K562 (cell line): Measurements from ENCODE around the gene NEK2. TPM values are rescaled to one million over a fixed set of nuclear protein-coding genes. Genes with fewer than 3 reads are reported as not detected.

Experiments
- ATF3 ChIP-seq, 2 experiments: fragments of 450-650 bp in 1 of 2; sonication (generic) in 1 of 2; formaldehyde crosslinking in 1 of 2; IDR thresholded peaks in 1 of 2; conservative IDR thresholded peaks in 1 of 2; 2 replicates each; pipeline versions ENCODE4 v1.6.1 to v1.8.1; 2016 to 2023; ENCODE audit warnings: mild to moderate bottlenecking in 2 of 2, moderate library complexity in 2 of 2, inconsistent platforms in 1 of 2, missing genetic modification reagents in 1 of 2
- CREBBP ChIP-seq: IDR thresholded peaks from one replicate; pipeline ENCODE4 v1.6.1; 2012; ENCODE audit warnings: low read depth, mild to moderate bottlenecking, control low read depth, inconsistent platforms, low read length
- IRF9 ChIP-seq: fragments of 450-650 bp; IDR thresholded peaks from 2 replicates; pipeline ENCODE4 v1.6.1; 2016; ENCODE audit warnings: missing biosample characterization, missing genetic modification characterization
- MBD2 ChIP-seq: sonication (generic); IDR thresholded peaks from 2 replicates; pipeline ENCODE4 v1.6.1; 2016; ENCODE audit warnings: low read depth, borderline replicate concordance
- MEIS2 ChIP-seq: fragments of 450-650 bp; IDR thresholded peaks from 2 replicates; pipeline ENCODE4 v1.6.1; 2014; ENCODE audit warnings: mild to moderate bottlenecking; ENCODE audit not compliant: partially characterized antibody
- NBN ChIP-seq: fragments of 450-650 bp; IDR thresholded peaks from 2 replicates; pipeline ENCODE4 v1.6.1; 2016; ENCODE audit warnings: low read depth, mild to moderate bottlenecking
- NR2C2 ChIP-seq, 2 experiments: fragments of 200-800 bp in 1 of 2; sonication (Bioruptor generic) in 1 of 2; sonication (generic) in 1 of 2; formaldehyde crosslinking in 1 of 2; IDR thresholded peaks; 2 replicates each; pipeline versions ENCODE4 v1.6.1 to v1.8.0; 2016 to 2022; ENCODE audit warnings: mild to moderate bottlenecking in 1 of 2, missing compliant biosample characterization in 1 of 2, missing genetic modification characterization in 1 of 2, missing genetic modification reagents in 1 of 2
- SMARCA5 ChIP-seq: fragments of 450-650 bp; IDR thresholded peaks from 2 replicates; pipeline ENCODE4 v1.6.1; 2016
- TFE3 ChIP-seq: fragments of 450-650 bp; formaldehyde crosslinking; IDR thresholded peaks from 2 replicates; pipeline ENCODE4 v1.4.0; 2020; ENCODE audit warnings: mild to moderate bottlenecking, mixed read lengths
- ZNF197 ChIP-seq: fragments of 200-800 bp; sonication (Bioruptor generic); IDR thresholded peaks from 2 replicates; pipeline ENCODE4 v1.6.1; 2016; ENCODE audit warnings: low read depth, missing genetic modification characterization, missing compliant biosample characterization
- polyA plus RNA-seq, 8 experiments: library from polyadenylated mRNA; depleted of rRNA in 4 of 8; stranded (reverse) in 5 of 8; unstranded in 3 of 8; fragments of >200 nt; fragmentation: Nextera tagmentation in 2 of 8; fragmentation: Illumina TruSeq in 1 of 8; extraction: Ambion mirVana in 2 of 8; extraction: Trizol in 1 of 8; gene quantifications; 2 replicates each; pipeline versions ENCODE4 v1.2.1 to v1.2.3, GENCODE V29; 2011 to 2014; ENCODE audit warnings: inconsistent platforms in 1 of 8, missing spikeins in 1 of 8
- total RNA-seq, 7 experiments: library from RNA; depleted of rRNA in 6 of 7; stranded (reverse); fragments of >200 nt in 6 of 7; fragmentation: Illumina TruSeq in 2 of 7; extraction: Trizol in 2 of 7; gene quantifications; 2 replicates each; pipeline versions ENCODE4 v1.2.1 to v1.2.3, GENCODE V29; 2011 to 2021; ENCODE audit warnings: low replicate concordance in 1 of 7
- TF ChIP-seq, protein P1 (sequence below): fragments of 200-600 bp; sonication (generic); IDR thresholded peaks from one replicate; pipeline ENCODE4 v1.6.1; 2012; ENCODE audit warnings: mild to moderate bottlenecking, low read depth, low read length, inconsistent platforms
- TF ChIP-seq, protein P2 (sequence below): fragments of 250-450 bp; sonication (Bioruptor Pico); IDR thresholded peaks from 2 replicates; pipeline ENCODE4 v1.9.0; 2021; ENCODE audit warnings: mild to moderate bottlenecking

The NEK2 gene
- total and polyA plus RNA-seq, 9 of the 15 experiments (the other 6 are each of a cell fraction or from before 2014, with no cell fraction given): 30.0 to 74.7 (median 66.4) TPM

DNA sequence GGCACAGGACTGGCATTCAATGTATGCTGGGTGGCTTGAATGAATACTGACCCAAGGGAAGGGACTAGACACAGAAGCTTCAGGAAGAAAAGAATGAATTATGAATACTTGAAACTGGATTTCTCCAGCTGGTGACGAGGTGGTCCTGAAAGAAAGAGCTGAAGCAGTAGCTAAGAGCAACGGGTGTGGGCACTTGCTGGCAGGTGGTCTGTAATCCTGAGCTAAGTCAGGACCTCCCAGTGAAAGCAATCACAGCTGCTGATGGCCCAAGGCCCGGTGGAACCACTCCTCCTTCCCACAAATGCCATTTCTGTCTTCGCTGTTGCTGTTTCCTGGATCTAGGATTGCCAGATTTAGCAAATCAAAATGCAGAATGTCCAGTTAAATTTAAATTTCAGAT lies 47.0 kb downstream of the NEK2 start (continued):
- TF ChIP-seq, protein P1, sequence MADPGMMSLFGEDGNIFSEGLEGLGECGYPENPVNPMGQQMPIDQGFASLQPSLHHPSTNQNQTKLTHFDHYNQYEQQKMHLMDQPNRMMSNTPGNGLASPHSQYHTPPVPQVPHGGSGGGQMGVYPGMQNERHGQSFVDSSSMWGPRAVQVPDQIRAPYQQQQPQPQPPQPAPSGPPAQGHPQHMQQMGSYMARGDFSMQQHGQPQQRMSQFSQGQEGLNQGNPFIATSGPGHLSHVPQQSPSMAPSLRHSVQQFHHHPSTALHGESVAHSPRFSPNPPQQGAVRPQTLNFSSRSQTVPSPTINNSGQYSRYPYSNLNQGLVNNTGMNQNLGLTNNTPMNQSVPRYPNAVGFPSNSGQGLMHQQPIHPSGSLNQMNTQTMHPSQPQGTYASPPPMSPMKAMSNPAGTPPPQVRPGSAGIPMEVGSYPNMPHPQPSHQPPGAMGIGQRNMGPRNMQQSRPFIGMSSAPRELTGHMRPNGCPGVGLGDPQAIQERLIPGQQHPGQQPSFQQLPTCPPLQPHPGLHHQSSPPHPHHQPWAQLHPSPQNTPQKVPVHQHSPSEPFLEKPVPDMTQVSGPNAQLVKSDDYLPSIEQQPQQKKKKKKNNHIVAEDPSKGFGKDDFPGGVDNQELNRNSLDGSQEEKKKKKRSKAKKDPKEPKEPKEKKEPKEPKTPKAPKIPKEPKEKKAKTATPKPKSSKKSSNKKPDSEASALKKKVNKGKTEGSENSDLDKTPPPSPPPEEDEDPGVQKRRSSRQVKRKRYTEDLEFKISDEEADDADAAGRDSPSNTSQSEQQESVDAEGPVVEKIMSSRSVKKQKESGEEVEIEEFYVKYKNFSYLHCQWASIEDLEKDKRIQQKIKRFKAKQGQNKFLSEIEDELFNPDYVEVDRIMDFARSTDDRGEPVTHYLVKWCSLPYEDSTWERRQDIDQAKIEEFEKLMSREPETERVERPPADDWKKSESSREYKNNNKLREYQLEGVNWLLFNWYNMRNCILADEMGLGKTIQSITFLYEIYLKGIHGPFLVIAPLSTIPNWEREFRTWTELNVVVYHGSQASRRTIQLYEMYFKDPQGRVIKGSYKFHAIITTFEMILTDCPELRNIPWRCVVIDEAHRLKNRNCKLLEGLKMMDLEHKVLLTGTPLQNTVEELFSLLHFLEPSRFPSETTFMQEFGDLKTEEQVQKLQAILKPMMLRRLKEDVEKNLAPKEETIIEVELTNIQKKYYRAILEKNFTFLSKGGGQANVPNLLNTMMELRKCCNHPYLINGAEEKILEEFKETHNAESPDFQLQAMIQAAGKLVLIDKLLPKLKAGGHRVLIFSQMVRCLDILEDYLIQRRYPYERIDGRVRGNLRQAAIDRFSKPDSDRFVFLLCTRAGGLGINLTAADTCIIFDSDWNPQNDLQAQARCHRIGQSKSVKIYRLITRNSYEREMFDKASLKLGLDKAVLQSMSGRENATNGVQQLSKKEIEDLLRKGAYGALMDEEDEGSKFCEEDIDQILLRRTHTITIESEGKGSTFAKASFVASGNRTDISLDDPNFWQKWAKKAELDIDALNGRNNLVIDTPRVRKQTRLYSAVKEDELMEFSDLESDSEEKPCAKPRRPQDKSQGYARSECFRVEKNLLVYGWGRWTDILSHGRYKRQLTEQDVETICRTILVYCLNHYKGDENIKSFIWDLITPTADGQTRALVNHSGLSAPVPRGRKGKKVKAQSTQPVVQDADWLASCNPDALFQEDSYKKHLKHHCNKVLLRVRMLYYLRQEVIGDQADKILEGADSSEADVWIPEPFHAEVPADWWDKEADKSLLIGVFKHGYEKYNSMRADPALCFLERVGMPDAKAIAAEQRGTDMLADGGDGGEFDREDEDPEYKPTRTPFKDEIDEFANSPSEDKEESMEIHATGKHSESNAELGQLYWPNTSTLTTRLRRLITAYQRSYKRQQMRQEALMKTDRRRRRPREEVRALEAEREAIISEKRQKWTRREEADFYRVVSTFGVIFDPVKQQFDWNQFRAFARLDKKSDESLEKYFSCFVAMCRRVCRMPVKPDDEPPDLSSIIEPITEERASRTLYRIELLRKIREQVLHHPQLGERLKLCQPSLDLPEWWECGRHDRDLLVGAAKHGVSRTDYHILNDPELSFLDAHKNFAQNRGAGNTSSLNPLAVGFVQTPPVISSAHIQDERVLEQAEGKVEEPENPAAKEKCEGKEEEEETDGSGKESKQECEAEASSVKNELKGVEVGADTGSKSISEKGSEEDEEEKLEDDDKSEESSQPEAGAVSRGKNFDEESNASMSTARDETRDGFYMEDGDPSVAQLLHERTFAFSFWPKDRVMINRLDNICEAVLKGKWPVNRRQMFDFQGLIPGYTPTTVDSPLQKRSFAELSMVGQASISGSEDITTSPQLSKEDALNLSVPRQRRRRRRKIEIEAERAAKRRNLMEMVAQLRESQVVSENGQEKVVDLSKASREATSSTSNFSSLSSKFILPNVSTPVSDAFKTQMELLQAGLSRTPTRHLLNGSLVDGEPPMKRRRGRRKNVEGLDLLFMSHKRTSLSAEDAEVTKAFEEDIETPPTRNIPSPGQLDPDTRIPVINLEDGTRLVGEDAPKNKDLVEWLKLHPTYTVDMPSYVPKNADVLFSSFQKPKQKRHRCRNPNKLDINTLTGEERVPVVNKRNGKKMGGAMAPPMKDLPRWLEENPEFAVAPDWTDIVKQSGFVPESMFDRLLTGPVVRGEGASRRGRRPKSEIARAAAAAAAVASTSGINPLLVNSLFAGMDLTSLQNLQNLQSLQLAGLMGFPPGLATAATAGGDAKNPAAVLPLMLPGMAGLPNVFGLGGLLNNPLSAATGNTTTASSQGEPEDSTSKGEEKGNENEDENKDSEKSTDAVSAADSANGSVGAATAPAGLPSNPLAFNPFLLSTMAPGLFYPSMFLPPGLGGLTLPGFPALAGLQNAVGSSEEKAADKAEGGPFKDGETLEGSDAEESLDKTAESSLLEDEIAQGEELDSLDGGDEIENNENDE: no peak
- no peak for TF ChIP-seq ZNF197 (CRISPR knock-in tag)
- TF ChIP-seq, protein P2, sequence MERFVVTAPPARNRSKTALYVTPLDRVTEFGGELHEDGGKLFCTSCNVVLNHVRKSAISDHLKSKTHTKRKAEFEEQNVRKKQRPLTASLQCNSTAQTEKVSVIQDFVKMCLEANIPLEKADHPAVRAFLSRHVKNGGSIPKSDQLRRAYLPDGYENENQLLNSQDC (CRISPR knock-in tag): no peak
- TF ChIP-seq MEIS2: no peak
- TF ChIP-seq ATF3 (IDR thresholded peaks at IDR 0.05): no peak
- TF ChIP-seq ATF3 (CRISPR knock-in tag; conservative IDR thresholded peaks at IDR 0.05): no peak
- TF ChIP-seq NBN: no peak
- no peak for TF ChIP-seq MBD2
- TF ChIP-seq NR2C2 (CRISPR knock-in tag; IDR thresholded peaks at IDR 0.05): no peak
- no peak for TF ChIP-seq NR2C2 (tag; IDR thresholded peaks at IDR 0.05)
- TF ChIP-seq IRF9 (tag): no peak
- TF ChIP-seq SMARCA5: no peak
- TF ChIP-seq TFE3 (CRISPR knock-in tag): no peak
- no peak for TF ChIP-seq CREBBP
